HUES6 (cell line): ENCODE results near the gene SELP.
"Not testable (repeated sequence)": the region's sequence is repeated elsewhere in the genome, so short reads cannot be mapped to it uniquely, and the experiment has no call there.

Experiments
- H3K27ac ChIP-seq: 2 replicates; pipeline ENCODE4 v1.7.0; 2013; ENCODE audit warnings: low read depth, mild to moderate bottlenecking, low read length, inconsistent platforms
- H3K27me3 ChIP-seq: 2 replicates; pipeline ENCODE4 v1.6.1; 2013; ENCODE audit warnings: low read length; ENCODE audit not compliant: control insufficient read depth, insufficient read depth
- H3K36me3 ChIP-seq: 2 replicates; pipeline ENCODE4 v1.6.1; 2013; ENCODE audit warnings: low read length; ENCODE audit not compliant: control insufficient read depth, insufficient read depth
- H3K4me1 ChIP-seq: 2 replicates; pipeline ENCODE4 v1.6.1; 2013; ENCODE audit warnings: low read length; ENCODE audit not compliant: control insufficient read depth, insufficient read depth
- H3K4me3 ChIP-seq: 2 replicates; pipeline ENCODE4 v1.5.1; 2013; ENCODE audit warnings: low read depth, low read length
- H3K9ac ChIP-seq: one replicate; pipeline ENCODE4 v1.6.1; 2013; ENCODE audit warnings: mild to moderate bottlenecking, low read length
- H3K9me3 ChIP-seq: 2 replicates; pipeline ENCODE4 v1.6.1; 2013; ENCODE audit warnings: low read depth, low read length; ENCODE audit not compliant: control insufficient read depth, insufficient read depth

SELP gene

DNA sequence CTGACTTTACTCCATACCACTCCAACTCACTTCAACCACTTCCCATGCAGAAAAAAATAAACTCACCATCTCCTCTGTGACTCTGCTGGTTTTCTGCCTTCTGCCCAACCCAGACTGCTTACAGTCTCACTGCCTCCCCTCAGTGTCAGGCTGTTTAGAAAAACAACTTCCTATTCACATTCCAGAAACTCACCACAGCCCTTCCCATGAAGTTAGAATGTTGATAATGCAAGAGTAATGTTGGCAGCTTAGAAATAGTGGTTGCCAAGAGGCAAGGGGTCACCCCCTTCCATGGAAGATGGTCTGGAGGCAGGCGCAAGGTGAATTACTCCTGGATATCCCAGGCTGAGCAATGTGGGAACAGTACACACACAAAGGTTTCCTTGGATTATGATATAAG, at the start of gene SELP:
TSS of gene SELP (minus strand) at position 119 of the 400 bp plus-strand sequence. CDS start at position 69, 50 bp downstream.
- H3K4me3 ChIP-seq, result no peak within 1 kb of the TSS
- no peaks in the 10 kb centered on the region for H3K4me1 ChIP-seq
- no peak within 1 kb of the TSS for H3K9ac ChIP-seq
- no peaks in the 10 kb centered on the region for H3K36me3 ChIP-seq
- no peaks in the 10 kb centered on the region for H3K27me3 ChIP-seq
- H3K9me3 ChIP-seq, result peaks cover 12% of the 10 kb centered on the region
- H3K27ac ChIP-seq, result no peak within 1 kb of the TSS

DNA sequence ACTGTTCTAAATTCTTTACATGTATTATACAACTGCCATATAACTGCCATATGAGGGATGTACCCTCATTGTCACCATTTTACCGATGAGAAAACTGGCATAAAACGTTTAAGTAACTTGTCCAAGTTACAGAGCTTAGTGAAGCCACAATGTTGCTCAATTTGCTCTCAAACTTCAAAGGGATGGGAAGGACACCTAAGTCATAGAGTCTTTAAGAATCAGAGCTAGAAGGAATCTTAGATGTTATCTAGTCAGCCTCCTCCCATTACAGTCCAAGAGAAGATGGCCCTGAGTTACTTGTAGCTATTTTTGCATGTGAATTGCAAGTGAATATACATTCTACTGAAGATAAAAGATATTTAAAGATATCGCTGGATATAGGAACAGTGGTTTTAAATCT, 49.8 kb upstream of the SELP start:
- no peak overlapping the region for H3K4me3 ChIP-seq
- peaks cover 56% of the 10 kb centered on the region for H3K27me3 ChIP-seq
- H3K27ac ChIP-seq, result no peak overlapping the region
- H3K36me3 ChIP-seq, result no peaks in the 10 kb centered on the region
- no peak overlapping the region for H3K9ac ChIP-seq
- peaks cover 30% of the 10 kb centered on the region for H3K4me1 ChIP-seq
- H3K9me3 ChIP-seq, result peaks cover 11% of the 10 kb centered on the region; the same call in 1 of the 2 replicates

DNA sequence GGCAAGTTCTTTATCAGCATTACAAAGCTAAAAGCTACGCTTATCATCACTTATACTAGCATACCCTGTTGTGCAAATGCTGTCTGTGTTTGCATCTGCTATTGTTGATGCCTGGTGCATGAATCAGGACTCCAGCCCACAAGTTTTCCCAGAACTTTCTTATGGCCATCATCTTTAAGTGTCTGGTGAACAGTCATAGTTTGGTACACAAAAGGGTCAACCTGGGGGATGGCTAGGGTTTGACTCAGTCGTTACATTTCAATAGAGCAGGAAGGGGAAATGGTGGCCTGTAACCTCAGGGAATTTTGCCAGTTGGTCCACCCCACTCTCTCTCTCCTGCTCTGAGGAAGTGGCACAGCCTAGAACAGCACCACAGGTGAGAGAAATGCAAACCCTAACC, 46.1 kb upstream of the SELP start:
- H3K4me1 ChIP-seq, result peaks cover 13% of the 10 kb centered on the region
- H3K27me3 ChIP-seq, result peaks cover 21% of the 10 kb centered on the region
- H3K9ac ChIP-seq, result no peak overlapping the region
- H3K27ac ChIP-seq, result no peak overlapping the region
- H3K4me3 ChIP-seq, result no peak overlapping the region
- H3K9me3 ChIP-seq, result 0 out of 2 replicates have a peak, but pooled peaks cover 3% of the 10 kb centered on the region
- no peaks in the 10 kb centered on the region for H3K36me3 ChIP-seq

DNA sequence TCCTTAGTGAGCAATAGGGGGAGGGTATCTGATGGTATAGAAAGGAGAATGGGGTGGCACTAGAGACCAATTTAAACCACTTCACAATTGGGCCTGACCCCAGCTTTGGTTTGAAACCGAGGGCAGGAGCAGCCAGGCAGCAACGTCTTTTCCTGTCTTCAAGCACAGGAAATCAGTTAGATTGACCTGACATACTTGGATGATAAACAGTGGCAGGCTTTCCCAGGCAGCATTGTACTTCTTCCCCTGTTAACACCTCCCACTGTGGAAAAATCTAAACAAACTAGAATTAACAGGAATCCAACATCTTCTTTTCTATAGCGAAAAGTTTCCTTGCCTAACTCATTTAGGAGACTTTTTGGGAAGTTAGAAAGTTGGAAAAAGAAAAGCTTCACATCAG, 40.9 kb upstream of the SELP start:
- no peaks in the 10 kb centered on the region for H3K36me3 ChIP-seq
- H3K27ac ChIP-seq, result no peak overlapping the region
- H3K4me1 ChIP-seq, result peaks cover 6% of the 10 kb centered on the region; the same call in 1 of the 2 replicates
- 0 out of 2 replicates have a peak, but pooled peaks cover 3% of the 10 kb centered on the region for H3K9me3 ChIP-seq
- H3K4me3 ChIP-seq, result no peak overlapping the region
- H3K27me3 ChIP-seq, result no peaks in the 10 kb centered on the region; the same call in 1 of the 2 replicates
- no peak overlapping the region for H3K9ac ChIP-seq

DNA sequence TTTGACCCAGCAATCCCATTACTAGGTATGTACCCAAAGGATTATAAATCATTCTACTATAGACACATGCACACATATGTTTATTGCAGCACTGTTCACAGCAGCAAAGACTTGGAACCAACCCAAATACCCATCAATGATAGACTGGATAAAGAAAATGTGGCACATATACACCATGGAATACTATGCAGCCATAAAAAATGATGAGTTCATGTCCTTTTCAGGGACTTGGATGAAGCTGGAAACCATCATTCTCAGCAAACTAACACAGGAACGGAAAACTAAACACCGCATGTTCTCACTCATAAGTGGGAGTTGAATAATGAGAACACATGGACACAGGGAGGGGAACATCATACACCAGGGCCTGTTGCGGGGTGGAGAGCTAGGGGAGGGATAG, 40.3 kb upstream of the SELP start:
- not testable (repeated sequence) for H3K4me3 ChIP-seq

DNA sequence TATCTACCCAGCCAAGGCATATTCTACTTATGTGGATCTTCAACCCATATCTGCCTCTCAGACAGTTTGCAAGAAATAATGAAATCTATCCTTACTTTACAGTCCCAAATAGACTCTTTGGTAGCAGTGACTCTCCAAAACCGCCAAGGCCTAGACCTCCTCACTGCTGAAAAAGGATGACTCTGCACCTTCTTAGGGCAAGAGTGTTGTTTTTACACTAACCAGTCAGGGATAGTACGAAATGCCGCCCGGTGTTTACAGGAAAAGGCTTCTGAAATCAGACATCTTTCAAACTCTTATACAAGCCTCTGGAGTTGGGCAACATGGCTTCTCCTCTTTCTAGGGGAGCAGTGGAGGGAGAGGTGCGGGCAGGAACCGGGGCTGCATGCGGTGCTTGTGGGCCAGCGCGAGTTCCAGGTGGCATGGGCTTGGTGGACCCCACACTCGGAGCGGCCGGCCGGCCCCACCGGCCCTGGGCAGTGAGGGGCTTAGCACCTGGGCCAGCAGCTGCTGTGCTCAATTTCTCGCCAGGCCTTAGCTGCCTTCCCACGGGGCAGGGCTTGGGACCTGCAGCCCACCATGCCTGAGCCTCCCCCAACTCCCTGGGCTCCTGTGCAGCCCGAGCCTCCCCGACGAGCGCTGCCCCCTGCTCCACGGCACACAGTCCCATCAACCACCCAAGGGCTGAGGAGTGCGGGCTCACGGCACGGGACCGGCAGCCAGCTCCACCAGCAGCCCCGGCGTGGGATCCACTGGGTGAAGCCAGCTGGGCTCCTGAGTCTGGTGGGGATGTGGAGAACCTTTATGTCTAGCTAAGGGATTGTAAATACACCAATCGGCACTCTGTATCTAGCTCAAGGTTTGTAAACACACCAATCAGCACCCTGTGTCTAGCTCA, 38.0 kb upstream of the SELP start:
- H3K9ac ChIP-seq, H3K36me3 ChIP-seq, H3K4me3 ChIP-seq, H3K27ac ChIP-seq, H3K27me3 ChIP-seq, H3K9me3 ChIP-seq, H3K4me1 ChIP-seq: not testable (repeated sequence)

More for the DNA sequence above, 40.3 kb upstream of the SELP start:
- H3K36me3 ChIP-seq, H3K27ac ChIP-seq, H3K4me1 ChIP-seq, H3K27me3 ChIP-seq, H3K9me3 ChIP-seq, H3K9ac ChIP-seq: not testable (repeated sequence)

DNA sequence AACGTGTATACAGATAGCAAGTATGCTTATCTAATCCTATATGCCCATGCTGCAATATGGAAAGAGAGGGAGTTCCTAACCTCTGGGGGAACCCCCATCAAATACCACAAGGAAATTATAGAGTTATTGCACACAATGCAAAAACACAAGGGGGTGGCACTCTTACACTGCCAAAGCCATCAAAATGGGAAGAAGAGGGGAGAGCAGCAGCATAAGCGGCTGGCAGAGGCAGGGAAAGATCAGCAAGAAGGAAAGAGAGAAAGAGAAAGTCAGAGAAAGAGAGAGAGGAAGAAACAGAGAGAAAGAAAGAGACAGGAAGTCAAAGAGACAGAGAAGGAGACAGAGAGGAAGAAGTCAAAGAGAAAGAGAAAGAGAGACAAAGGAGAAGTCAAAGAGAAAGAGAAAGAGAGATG, 37.3 kb upstream of the SELP start:
- H3K9ac ChIP-seq, H3K27ac ChIP-seq, H3K9me3 ChIP-seq, H3K27me3 ChIP-seq, H3K4me3 ChIP-seq, H3K36me3 ChIP-seq, H3K4me1 ChIP-seq: not testable (repeated sequence)

DNA sequence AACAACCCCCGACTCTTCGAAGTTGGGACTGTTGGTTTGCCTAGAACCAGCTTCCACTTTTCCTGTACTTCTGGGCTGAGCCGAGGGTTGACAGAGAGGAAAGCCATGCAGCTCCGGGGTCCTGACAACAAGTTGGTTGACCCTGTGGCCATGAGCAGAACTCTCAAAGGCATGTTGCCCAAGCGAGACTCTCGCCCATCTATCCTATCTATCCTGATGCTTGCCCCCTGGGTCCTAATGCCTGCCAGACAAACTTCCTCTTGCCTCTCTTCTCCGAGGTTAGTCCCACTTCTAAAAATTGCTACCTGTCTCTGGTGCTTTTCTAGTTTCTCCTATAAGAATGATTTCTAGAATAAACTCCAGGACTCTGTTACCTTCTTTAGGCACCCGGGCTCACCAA, 32.8 kb upstream of the SELP start:
- not testable (repeated sequence) for H3K36me3 ChIP-seq, H3K4me1 ChIP-seq, H3K27ac ChIP-seq, H3K9ac ChIP-seq, H3K4me3 ChIP-seq, H3K9me3 ChIP-seq, H3K27me3 ChIP-seq

DNA sequence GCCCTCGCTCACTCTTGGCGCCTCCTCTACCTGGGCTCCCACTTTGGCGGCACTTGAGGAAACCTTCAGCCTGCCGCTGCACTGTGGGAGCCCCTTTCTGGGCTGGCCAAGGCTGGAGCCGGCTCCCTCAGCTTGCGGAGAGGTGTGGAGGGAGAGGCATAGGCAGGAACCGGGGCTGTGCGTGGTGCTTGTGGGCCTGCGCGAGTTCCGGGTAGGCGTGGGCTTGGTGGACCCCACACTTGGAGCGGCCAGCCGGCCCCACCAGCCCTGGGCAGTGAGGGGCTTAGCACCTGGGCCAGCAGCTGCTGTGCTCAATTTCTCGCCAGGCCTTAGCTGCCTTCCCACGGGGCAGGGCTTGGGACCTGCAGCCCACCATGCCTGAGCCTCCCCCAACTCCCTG, 31.1 kb upstream of the SELP start:
- not testable (repeated sequence) for H3K4me1 ChIP-seq, H3K27me3 ChIP-seq, H3K9me3 ChIP-seq, H3K9ac ChIP-seq, H3K36me3 ChIP-seq, H3K27ac ChIP-seq, H3K4me3 ChIP-seq

DNA sequence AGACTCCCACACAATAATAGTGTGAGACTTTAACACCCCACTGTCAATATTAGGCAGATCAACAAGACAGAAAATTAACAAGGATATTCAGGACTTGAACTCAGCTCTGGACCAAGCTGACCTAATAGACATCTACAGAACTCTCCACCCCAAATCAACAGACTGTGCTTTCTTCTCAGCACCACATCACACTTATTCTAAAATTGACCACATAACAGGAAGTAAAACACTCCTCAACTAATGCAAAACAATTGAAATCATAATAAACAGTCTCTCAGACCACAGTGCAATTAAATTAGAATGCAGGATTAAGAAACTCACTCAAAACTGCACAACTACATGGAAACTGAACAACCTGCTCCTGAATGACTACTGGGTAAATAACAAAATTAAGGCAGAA, 28.9 kb upstream of the SELP start:
- not testable (repeated sequence) for H3K9ac ChIP-seq, H3K27me3 ChIP-seq, H3K36me3 ChIP-seq, H3K27ac ChIP-seq, H3K9me3 ChIP-seq, H3K4me3 ChIP-seq, H3K4me1 ChIP-seq

DNA sequence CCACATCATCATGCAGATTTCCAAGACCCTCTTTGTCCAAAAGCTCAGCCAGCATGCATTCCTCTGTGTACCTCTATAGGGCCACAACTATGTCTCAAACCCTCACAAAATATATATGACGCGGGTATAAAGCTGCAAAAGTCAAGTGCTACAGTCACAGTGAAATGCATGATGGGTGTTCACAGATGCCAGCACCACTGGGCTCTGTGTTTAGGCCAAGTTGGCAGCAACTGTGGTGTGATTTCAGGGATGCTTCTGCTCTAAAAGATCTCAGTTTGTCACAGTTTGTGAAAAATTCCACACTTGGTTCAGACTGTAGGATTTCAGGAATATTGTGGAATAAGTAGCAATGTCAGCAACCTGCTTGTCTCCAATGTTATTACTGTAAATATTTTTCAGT, 23.9 kb upstream of the SELP start:
- peaks cover 8% of the 10 kb centered on the region; the same call in 1 of the 2 replicates for H3K4me1 ChIP-seq
- no peaks in the 10 kb centered on the region for H3K36me3 ChIP-seq
- H3K9ac ChIP-seq, result no peak overlapping the region
- no peaks in the 10 kb centered on the region for H3K9me3 ChIP-seq
- no peak overlapping the region for H3K27ac ChIP-seq
- H3K27me3 ChIP-seq, result no peaks in the 10 kb centered on the region
- no peak overlapping the region for H3K4me3 ChIP-seq
